Stimulated activated memory B cell treated with anti-CD40 and anti-IgM and Interleukin-4, amounts not matched to agents 10 μg/mL and 1 μg/mL and 100 μg/mL, for 72 hours (primary cell): ENCODE results near the gene FBRSL1.

Source experiments
- ATAC-seq: fragments of 150-1000 bp; cut with Tn5 transposase; 2 replicates; pipeline ENCODE4 v1.10.0; 2021
- H3K27ac Mint-ChIP-seq: one replicate; pipeline ENCODE4 v1.8.0; 2022; ENCODE audit warnings: mild to moderate bottlenecking, mixed read lengths
- H3K27me3 Mint-ChIP-seq: one replicate; pipeline ENCODE4 v1.8.0; 2022; ENCODE audit warnings: mixed read lengths
- H3K36me3 Mint-ChIP-seq: one replicate; pipeline ENCODE4 v1.8.0; 2022; ENCODE audit warnings: mixed read lengths
- H3K4me1 Mint-ChIP-seq: one replicate; pipeline ENCODE4 v1.8.0; 2022; ENCODE audit warnings: mixed read lengths
- H3K4me3 Mint-ChIP-seq: one replicate; pipeline ENCODE4 v1.8.0; 2022; ENCODE audit warnings: mild to moderate bottlenecking, moderate library complexity, mixed read lengths
- H3K9me3 Mint-ChIP-seq: one replicate; pipeline ENCODE4 v1.8.0; 2022; ENCODE audit warnings: mixed read lengths

Gene FBRSL1

DNA sequence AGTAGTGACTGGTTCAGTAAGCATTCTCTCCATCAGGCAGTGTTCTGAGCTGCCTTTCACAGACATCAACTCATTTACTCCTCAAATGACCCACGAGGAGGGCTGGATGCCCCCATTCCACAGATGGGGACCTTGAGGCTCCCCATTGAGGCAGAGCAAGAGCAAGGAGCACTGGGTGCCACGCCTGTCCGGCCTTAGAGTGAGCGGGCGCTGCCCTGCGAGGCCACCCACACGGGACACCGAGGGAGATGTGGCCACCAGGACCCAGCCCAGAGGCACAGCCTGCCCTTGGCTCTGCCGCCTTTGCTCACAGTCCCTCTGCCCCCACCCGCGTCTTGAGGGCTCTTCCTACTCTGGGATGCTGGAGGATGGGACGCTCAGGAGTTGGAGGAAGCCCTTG lies 3.0 kb downstream of the FBRSL1 start:
- Mint-ChIP-seq H3K27ac (peak overlapping the region; percentile 83), H3K9me3 (no peaks in the 10 kb centered on the region), H3K36me3 (peaks cover 22% of the 10 kb centered on the region), H3K27me3 (no peaks in the 10 kb centered on the region), H3K4me1 (peaks cover 78% of the 10 kb centered on the region), H3K4me3 (peak overlapping the region; percentile 83)
- no peak for ATAC-seq

DNA sequence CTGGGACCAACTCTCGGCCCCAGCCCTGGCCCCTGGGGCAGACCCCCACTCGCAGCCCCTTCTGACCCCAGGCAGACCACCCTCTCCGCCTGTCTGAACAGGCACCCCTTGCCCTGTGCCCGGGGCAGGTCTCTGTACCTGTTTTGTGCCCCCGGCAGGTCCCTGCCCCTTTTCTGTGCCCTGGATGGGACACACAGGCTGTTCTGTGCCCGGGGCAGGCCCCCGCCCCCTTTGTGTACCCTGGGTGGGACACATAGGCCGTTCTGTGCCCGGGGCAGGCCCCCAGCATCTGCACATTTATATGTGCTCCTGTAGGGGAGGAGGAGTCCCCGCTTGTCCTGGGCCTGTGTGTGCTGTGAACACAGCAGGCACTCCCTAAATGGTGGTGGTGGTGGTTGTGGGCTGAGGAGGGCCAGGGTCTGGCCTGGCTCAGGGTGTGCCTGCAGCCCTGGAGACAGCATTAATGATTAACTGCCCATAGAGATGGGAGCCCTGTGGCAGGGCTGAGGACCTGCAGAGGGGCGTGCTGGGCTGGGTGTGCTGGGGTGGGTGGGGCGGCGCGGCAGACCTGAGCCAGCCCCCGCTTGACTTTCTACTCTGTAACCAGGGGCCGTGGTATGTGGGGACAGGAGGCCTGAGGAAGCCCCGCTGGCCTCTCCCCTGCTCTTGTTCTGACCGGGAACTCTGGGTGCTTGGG lies 3.7 kb downstream of the FBRSL1 start:
- H3K4me1 Mint-ChIP-seq = peaks cover 78% of the 10 kb centered on the region
- peak overlapping the region; percentile 57 for H3K4me3 Mint-ChIP-seq
- peaks cover 22% of the 10 kb centered on the region for H3K36me3 Mint-ChIP-seq
- ATAC-seq = no peak
- no peaks in the 10 kb centered on the region for H3K9me3 Mint-ChIP-seq
- peak overlapping the region; percentile 83 for H3K27ac Mint-ChIP-seq
- no peaks in the 10 kb centered on the region for H3K27me3 Mint-ChIP-seq

GRCh38 chr12:132494294-132495164 lies 4.6 kb downstream of the FBRSL1 start:
- Mint-ChIP-seq H3K4me1 (peaks cover 81% of the 10 kb centered on the region), H3K27me3 (no peaks in the 10 kb centered on the region), H3K27ac (peak overlapping the region; percentile 83), H3K36me3 (peaks cover 22% of the 10 kb centered on the region), H3K4me3 (peak overlapping the region; percentile 27), H3K9me3 (no peaks in the 10 kb centered on the region)
- ATAC-seq = no peak

GRCh38 chr12:132495165-132495544 lies 5.2 kb downstream of the FBRSL1 start:
- no peaks in the 10 kb centered on the region for H3K27me3 Mint-ChIP-seq
- peaks cover 87% of the 10 kb centered on the region for H3K4me1 Mint-ChIP-seq
- no peak overlapping the region for H3K4me3 Mint-ChIP-seq
- no peaks in the 10 kb centered on the region for H3K9me3 Mint-ChIP-seq
- peak overlapping the region; percentile 83 for H3K27ac Mint-ChIP-seq
- peaks cover 22% of the 10 kb centered on the region for H3K36me3 Mint-ChIP-seq
- no peak for ATAC-seq

DNA sequence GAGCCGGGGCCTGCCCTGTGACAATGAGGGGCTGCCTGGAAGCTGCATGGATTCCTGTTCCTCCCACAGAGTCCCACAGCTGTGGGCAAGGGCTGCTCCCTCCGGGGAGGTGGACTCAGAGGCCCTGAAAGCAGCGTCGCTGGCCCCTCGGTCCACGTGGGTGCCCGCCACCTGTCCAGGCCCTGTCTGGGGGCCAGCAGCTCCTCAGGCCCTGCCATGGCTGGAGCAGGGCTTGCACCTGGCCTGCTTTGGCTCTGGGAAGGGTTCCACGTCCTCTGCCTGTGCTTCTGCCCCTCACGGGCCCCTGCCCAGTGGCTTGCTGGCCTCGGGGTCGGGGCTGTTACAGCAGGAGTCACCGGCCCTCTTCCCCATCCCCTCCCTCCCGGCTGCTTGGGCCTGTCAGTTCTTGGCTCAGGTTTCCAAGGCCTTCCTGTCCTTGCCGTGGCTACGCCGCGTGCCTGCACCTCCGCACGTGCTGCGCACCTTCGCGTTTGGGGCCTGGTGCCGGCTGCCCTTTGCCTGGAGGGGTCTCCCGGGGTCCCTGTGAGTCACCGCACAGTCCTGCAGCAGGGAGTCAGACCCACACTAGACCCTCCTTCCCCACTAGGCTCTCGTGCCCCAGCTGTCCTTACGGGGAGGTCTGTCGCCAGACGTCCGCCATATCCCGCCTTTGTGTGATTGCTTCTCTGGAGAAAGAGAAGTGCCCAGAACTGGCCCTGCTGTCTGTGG lies 5.8 kb downstream of the FBRSL1 start:
- Mint-ChIP-seq H3K36me3 (peaks cover 22% of the 10 kb centered on the region), H3K27me3 (no peaks in the 10 kb centered on the region), H3K27ac (no peak overlapping the region), H3K4me1 (peaks cover 93% of the 10 kb centered on the region), H3K4me3 (peak overlapping the region; percentile 18), H3K9me3 (no peaks in the 10 kb centered on the region)
- no peak for ATAC-seq

- Mint-ChIP-seq H3K4me1 (peaks cover 95% of the 10 kb centered on the region), H3K9me3 (no peaks in the 10 kb centered on the region), H3K27me3 (no peaks in the 10 kb centered on the region), H3K27ac (no peak overlapping the region), H3K36me3 (peaks cover 22% of the 10 kb centered on the region), H3K4me3 (peak overlapping the region; percentile 18)
- ATAC-seq = no peak
Measured at GRCh38 chr12:132496358-132496669, 6.4 kb downstream of the FBRSL1 start.

DNA sequence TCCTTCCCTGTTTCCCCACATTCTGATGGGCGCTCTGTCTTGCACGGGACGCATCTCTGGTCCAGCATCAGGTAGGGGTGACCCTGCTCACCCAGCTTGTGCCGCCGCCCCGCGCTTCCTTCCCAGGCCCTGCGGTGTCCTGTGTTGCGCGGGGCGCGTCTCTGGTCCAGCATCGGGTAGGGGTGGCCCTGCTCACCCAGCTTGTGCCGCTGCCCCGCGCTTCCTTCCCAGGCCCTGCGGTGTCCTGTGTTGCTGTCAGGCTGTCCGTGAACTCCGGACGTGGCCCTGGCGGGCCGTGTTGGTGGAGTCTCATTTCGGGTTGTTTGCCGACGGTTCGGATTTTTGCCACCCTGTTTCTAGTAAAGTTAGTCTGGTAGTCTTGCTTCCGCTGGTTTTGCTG lies 6.8 kb downstream of the FBRSL1 start:
- H3K36me3 Mint-ChIP-seq = peaks cover 22% of the 10 kb centered on the region
- H3K4me3 Mint-ChIP-seq = no peak overlapping the region
- no peaks in the 10 kb centered on the region for H3K9me3 Mint-ChIP-seq
- ATAC-seq = no peak
- no peak overlapping the region for H3K27ac Mint-ChIP-seq
- peaks cover 95% of the 10 kb centered on the region for H3K4me1 Mint-ChIP-seq
- H3K27me3 Mint-ChIP-seq = no peaks in the 10 kb centered on the region

- Mint-ChIP-seq H3K4me1 (peaks cover 95% of the 10 kb centered on the region), H3K9me3 (no peaks in the 10 kb centered on the region), H3K36me3 (peaks cover 15% of the 10 kb centered on the region), H3K27ac (no peak overlapping the region), H3K4me3 (no peak overlapping the region), H3K27me3 (no peaks in the 10 kb centered on the region)
- ATAC-seq = no peak
Measured at GRCh38 chr12:132497514-132498405, 7.8 kb downstream of the FBRSL1 start.

- ATAC-seq = no peak
- peak overlapping the region; percentile 69 for H3K27ac Mint-ChIP-seq
- H3K36me3 Mint-ChIP-seq = peaks cover 5% of the 10 kb centered on the region
- peaks cover 95% of the 10 kb centered on the region for H3K4me1 Mint-ChIP-seq
- H3K4me3 Mint-ChIP-seq = no peak overlapping the region
- H3K9me3 Mint-ChIP-seq = no peaks in the 10 kb centered on the region
- no peaks in the 10 kb centered on the region for H3K27me3 Mint-ChIP-seq
Measured at GRCh38 chr12:132498931-132499330, 9.0 kb downstream of the FBRSL1 start.

- no peaks in the 10 kb centered on the region for H3K27me3 Mint-ChIP-seq
- H3K4me3 Mint-ChIP-seq = peak overlapping the region; percentile 36
- ATAC-seq = peak; percentile 77
- no peaks in the 10 kb centered on the region for H3K36me3 Mint-ChIP-seq
- H3K27ac Mint-ChIP-seq = peak overlapping the region; percentile 69
- no peaks in the 10 kb centered on the region for H3K9me3 Mint-ChIP-seq
- peaks cover 92% of the 10 kb centered on the region for H3K4me1 Mint-ChIP-seq
Measured at GRCh38 chr12:132500142-132500855, 10.3 kb downstream of the FBRSL1 start.

- H3K4me3 Mint-ChIP-seq = no peak overlapping the region
- peak overlapping the region; percentile 69 for H3K27ac Mint-ChIP-seq
- peaks cover 95% of the 10 kb centered on the region for H3K4me1 Mint-ChIP-seq
Measured at GRCh38 chr12:132500856-132501180, 10.9 kb downstream of the FBRSL1 start.

GRCh38 chr12:132501204-132501940 lies 11.4 kb downstream of the FBRSL1 start:
- Mint-ChIP-seq H3K9me3 (no peaks in the 10 kb centered on the region), H3K4me3 (no peak overlapping the region), H3K27ac (peak overlapping the region; percentile 69), H3K4me1 (peaks cover 97% of the 10 kb centered on the region), H3K27me3 (no peaks in the 10 kb centered on the region), H3K36me3 (no peaks in the 10 kb centered on the region)
- ATAC-seq = no peak

More at GRCh38 chr12:132500856-132501180, 10.9 kb downstream of the FBRSL1 start:
- no peaks in the 10 kb centered on the region for H3K27me3 Mint-ChIP-seq
- H3K9me3 Mint-ChIP-seq = no peaks in the 10 kb centered on the region
- H3K36me3 Mint-ChIP-seq = no peaks in the 10 kb centered on the region
- ATAC-seq = no peak

- H3K4me3 Mint-ChIP-seq = no peak overlapping the region
- H3K4me1 Mint-ChIP-seq = peaks cover 97% of the 10 kb centered on the region
- H3K27me3 Mint-ChIP-seq = no peaks in the 10 kb centered on the region
- no peaks in the 10 kb centered on the region for H3K36me3 Mint-ChIP-seq
- ATAC-seq = no peak
- H3K27ac Mint-ChIP-seq = no peak overlapping the region
- H3K9me3 Mint-ChIP-seq = no peaks in the 10 kb centered on the region
Measured at GRCh38 chr12:132502149-132502881, 12.4 kb downstream of the FBRSL1 start.
